GM21367 (cell line): Measurements from ENCODE around the gene SPARC.
"Not testable (repeated sequence)": the region's sequence is repeated elsewhere in the genome, so short reads cannot be mapped to it uniquely, and the experiment has no call there.

ENCODE experiments used
- ATAC-seq: cut with Tn5 transposase; IDR thresholded peaks from one replicate; pipeline ENCODE4 v1.9.1; 2021; ENCODE audit not compliant: unreplicated experiment

Gene SPARC

GRCh38 chr5:151686674-151687407 is at the start of gene SPARC:
Gene SPARC (minus strand): TSS chr5:151686915. CDS start chr5:151676188, 10,727 bp downstream.
- ATAC-seq, result peak; percentile 83

GRCh38 chr5:151735646-151736045 is 48.9 kb upstream of the SPARC start:
- no peak for ATAC-seq

- ATAC-seq, result no peak
These were observed 47.3 kb upstream of the SPARC start for GRCh38 chr5:151734064-151734408.

- no peak for ATAC-seq
These were observed 46.8 kb upstream of the SPARC start for GRCh38 chr5:151733358-151734063.

- ATAC-seq, result no peak
These were observed 43.7 kb upstream of the SPARC start for GRCh38 chr5:151730381-151730780.

GRCh38 chr5:151729597-151729996 is 42.9 kb upstream of the SPARC start:
- ATAC-seq, result not testable (repeated sequence)

- ATAC-seq, result no peak
These were observed 37.6 kb upstream of the SPARC start for GRCh38 chr5:151724360-151724759.

GRCh38 chr5:151722546-151722945 is 35.8 kb upstream of the SPARC start:
- ATAC-seq, result no peak

GRCh38 chr5:151721812-151722391 is 35.2 kb upstream of the SPARC start:
- ATAC-seq, result no peak

- ATAC-seq, result peak; percentile 82
These were observed 34.5 kb upstream of the SPARC start for GRCh38 chr5:151721087-151721646.

- no peak for ATAC-seq
These were observed 33.5 kb upstream of the SPARC start for GRCh38 chr5:151720215-151720614.

GRCh38 chr5:151719228-151720000 is 32.7 kb upstream of the SPARC start:
- ATAC-seq, result no peak

- no peak for ATAC-seq
These were observed 31.9 kb upstream of the SPARC start for GRCh38 chr5:151718646-151719045.

GRCh38 chr5:151718153-151718552 is 31.4 kb upstream of the SPARC start:
- ATAC-seq, result no peak

- no peak for ATAC-seq
These were observed 30.7 kb upstream of the SPARC start for GRCh38 chr5:151717416-151717815.

GRCh38 chr5:151709109-151709735 is 22.5 kb upstream of the SPARC start:
- ATAC-seq, result no peak

GRCh38 chr5:151708126-151708525 is 21.4 kb upstream of the SPARC start:
- no peak for ATAC-seq

- ATAC-seq, result no peak
These were observed 20.9 kb upstream of the SPARC start for GRCh38 chr5:151707567-151707966.

GRCh38 chr5:151706906-151707305 is 20.2 kb upstream of the SPARC start:
- no peak for ATAC-seq

- ATAC-seq, result no peak
These were observed 17.1 kb upstream of the SPARC start for GRCh38 chr5:151703780-151704179.

- ATAC-seq, result peak; percentile 91
These were observed 16.5 kb upstream of the SPARC start for GRCh38 chr5:151703227-151703626.
